K562 (cell line): ENCODE measurements around the gene NEURL2. TPM values are rescaled to one million over a fixed set of nuclear protein-coding genes. Genes with fewer than 3 reads are reported as not detected.
A peak's percentile ranks its signal among the peaks of the same experiment; 100 is the strongest.

Source experiments
- FOXK2 ChIP-seq, 2 experiments: fragments of 450-650 bp; IDR thresholded peaks in 1 of 2; conservative IDR thresholded peaks in 1 of 2; 2 replicates each; pipeline ENCODE4 v1.6.1; 2016; ENCODE audit warnings: low read depth in 2 of 2, mild to moderate bottlenecking in 1 of 2
- ILK ChIP-seq: fragments of 450-650 bp; IDR thresholded peaks from 2 replicates; pipeline ENCODE4 v1.6.1; 2016; ENCODE audit warnings: missing genetic modification characterization, low read depth, mild to moderate bottlenecking, missing compliant biosample characterization, moderate library complexity, borderline replicate concordance
- JUND ChIP-seq, 2 experiments: IDR thresholded peaks; 2 replicates in 1 of 2; 3 replicates in 1 of 2; pipeline ENCODE4 v1.6.1; 2011; ENCODE audit warnings: borderline replicate concordance in 2 of 2, low read depth in 2 of 2, low read length in 2 of 2, improper control_type of control experiment in 1 of 2, missing biosample characterization in 1 of 2, missing genetic modification characterization in 1 of 2, missing genetic modification reagents in 1 of 2
- KAT8 ChIP-seq: fragments of 450-650 bp; IDR thresholded peaks from 2 replicates; pipeline ENCODE4 v1.6.1; 2016; ENCODE audit warnings: low read depth, mild to moderate bottlenecking
- NCOA2 ChIP-seq, 2 experiments: fragments of 450-650 bp; IDR thresholded peaks; 2 replicates each; pipeline ENCODE4 v1.6.1; 2018; ENCODE audit warnings: mild to moderate bottlenecking in 2 of 2, moderate library complexity in 1 of 2; ENCODE audit not compliant: partially characterized antibody in 2 of 2
- PCBP2 ChIP-seq: fragments of 200-400 bp; formaldehyde crosslinking; IDR thresholded peaks from 2 replicates; pipeline ENCODE4 v1.6.1; 2018; ENCODE audit warnings: low read length, low read depth, mild to moderate bottlenecking, moderate library complexity; ENCODE audit not compliant: poor library complexity, severe bottlenecking
- RFX5 ChIP-seq: IDR thresholded peaks from 2 replicates; pipeline ENCODE4 v1.6.1; 2011; ENCODE audit warnings: low read depth, mild to moderate bottlenecking, improper control_type of control experiment, low read length
- SMAD3 ChIP-seq: fragments of 450-650 bp; formaldehyde crosslinking; conservative IDR thresholded peaks from 2 replicates; pipeline ENCODE4 v1.4.0; 2020; ENCODE audit warnings: mild to moderate bottlenecking
- SMAD4 ChIP-seq: fragments of 250-450 bp; sonication (Bioruptor Pico); conservative IDR thresholded peaks from 2 replicates; pipeline ENCODE4 v1.8.0; 2021; ENCODE audit warnings: inconsistent platforms, mild to moderate bottlenecking, moderate library complexity
- TBL1XR1 ChIP-seq, 2 experiments: IDR thresholded peaks; 2 replicates each; pipeline ENCODE4 v1.6.1; 2012; ENCODE audit warnings: improper control_type of control experiment in 2 of 2, low read length in 2 of 2, mild to moderate bottlenecking in 1 of 2
- ZNF263 ChIP-seq: sonication (generic); formaldehyde crosslinking; IDR thresholded peaks from 2 replicates; pipeline ENCODE4 v1.8.0; 2022; ENCODE audit warnings: mild to moderate bottlenecking, missing genetic modification reagents, borderline replicate concordance
- ZNF316 ChIP-seq: fragments of 450-650 bp; IDR thresholded peaks from 2 replicates; pipeline ENCODE4 v1.6.1; 2016
- ZNF589 ChIP-seq: fragments of 200-800 bp; sonication (Bioruptor generic); IDR thresholded peaks from 2 replicates; pipeline ENCODE4 v1.6.1; 2016; ENCODE audit warnings: low read depth, missing genetic modification characterization, missing compliant biosample characterization
- polyA plus RNA-seq, 8 experiments: library from polyadenylated mRNA; depleted of rRNA in 4 of 8; stranded (reverse) in 5 of 8; unstranded in 3 of 8; fragments of >200 nt; fragmentation: Nextera tagmentation in 2 of 8; fragmentation: Illumina TruSeq in 1 of 8; extraction: Ambion mirVana in 2 of 8; extraction: Trizol in 1 of 8; gene quantifications; 2 replicates each; pipeline versions ENCODE4 v1.2.1 to v1.2.3, GENCODE V29; 2011 to 2014; ENCODE audit warnings: inconsistent platforms in 1 of 8, missing spikeins in 1 of 8
- total RNA-seq, 7 experiments: library from RNA; depleted of rRNA in 6 of 7; stranded (reverse); fragments of >200 nt in 6 of 7; fragmentation: Illumina TruSeq in 2 of 7; extraction: Trizol in 2 of 7; gene quantifications; 2 replicates each; pipeline versions ENCODE4 v1.2.1 to v1.2.3, GENCODE V29; 2011 to 2021; ENCODE audit warnings: low replicate concordance in 1 of 7
- TF ChIP-seq, protein P1 (sequence below): IDR thresholded peaks from 2 replicates; pipeline ENCODE4 v1.6.1; 2016; ENCODE audit warnings: missing genetic modification characterization, missing compliant biosample characterization
- TF ChIP-seq, protein P2 (sequence below): fragments of 250-450 bp; sonication (Bioruptor Pico); IDR thresholded peaks from 2 replicates; pipeline ENCODE4 v1.5.0; 2022; ENCODE audit warnings: mild to moderate bottlenecking
- TF ChIP-seq, protein P3 (sequence below): fragments of 250-450 bp; sonication (Bioruptor Pico); IDR thresholded peaks from 2 replicates; pipeline ENCODE4 v1.5.0; 2021; ENCODE audit warnings: mild to moderate bottlenecking, borderline replicate concordance
- TF ChIP-seq, protein P4 (sequence below): fragments of 250-450 bp; sonication (Bioruptor Pico); IDR thresholded peaks from 2 replicates; pipeline ENCODE4 v1.8.0; 2021; ENCODE audit warnings: mild to moderate bottlenecking, moderate library complexity

The NEURL2 gene
- total and polyA plus RNA-seq, 9 of the 15 experiments (the other 6 are each of a cell fraction or from before 2014, with no cell fraction given), result 0.22 to 1.9 (median 0.50) TPM; not detected in 1

DNA sequence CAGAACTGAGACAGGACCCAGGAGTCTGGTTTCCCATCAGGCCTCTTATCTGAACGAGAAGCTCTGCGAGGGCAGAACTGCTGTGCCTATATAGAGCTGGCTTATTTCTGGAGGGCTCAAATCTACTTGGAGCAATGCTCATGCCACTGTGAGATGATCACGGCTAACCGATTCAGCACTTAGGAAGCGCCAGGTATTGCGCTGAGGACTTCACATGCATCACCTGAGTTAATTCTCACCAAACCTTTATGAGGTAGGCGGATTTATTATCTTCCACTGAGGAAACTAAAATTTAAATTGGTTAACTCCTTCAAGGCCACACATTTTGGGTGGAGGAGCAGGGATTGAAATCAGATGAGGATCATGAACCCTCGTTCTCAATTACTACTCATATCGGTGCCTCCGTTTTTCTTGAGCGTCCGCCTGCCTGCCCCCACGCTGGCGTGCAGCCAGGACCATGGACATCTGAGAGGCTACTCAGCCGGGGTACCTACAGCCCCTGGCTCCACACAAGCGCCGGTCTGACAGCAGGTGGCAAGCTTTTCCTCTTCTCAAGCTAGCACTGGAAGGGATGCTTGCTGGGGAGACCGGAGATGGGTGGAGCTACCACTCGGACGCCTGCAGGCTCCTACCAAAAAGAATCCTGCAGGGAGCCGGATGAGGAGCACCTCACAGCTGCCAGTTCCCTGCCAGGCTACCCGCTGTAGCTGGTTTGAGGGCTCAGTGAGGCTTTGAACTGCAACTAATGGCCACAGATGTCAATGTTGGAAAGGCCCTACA is 42.4 kb upstream of the NEURL2 start (continued):
- TF ChIP-seq, protein P1, sequence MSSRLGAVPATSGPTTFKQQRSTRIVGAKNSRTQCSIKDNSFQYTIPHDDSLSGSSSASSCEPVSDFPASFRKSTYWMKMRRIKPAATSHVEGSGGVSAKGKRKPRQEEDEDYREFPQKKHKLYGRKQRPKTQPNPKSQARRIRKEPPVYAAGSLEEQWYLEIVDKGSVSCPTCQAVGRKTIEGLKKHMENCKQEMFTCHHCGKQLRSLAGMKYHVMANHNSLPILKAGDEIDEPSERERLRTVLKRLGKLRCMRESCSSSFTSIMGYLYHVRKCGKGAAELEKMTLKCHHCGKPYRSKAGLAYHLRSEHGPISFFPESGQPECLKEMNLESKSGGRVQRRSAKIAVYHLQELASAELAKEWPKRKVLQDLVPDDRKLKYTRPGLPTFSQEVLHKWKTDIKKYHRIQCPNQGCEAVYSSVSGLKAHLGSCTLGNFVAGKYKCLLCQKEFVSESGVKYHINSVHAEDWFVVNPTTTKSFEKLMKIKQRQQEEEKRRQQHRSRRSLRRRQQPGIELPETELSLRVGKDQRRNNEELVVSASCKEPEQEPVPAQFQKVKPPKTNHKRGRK (tag), result no peak
- no peak for TF ChIP-seq PCBP2
- TF ChIP-seq FOXK2 (conservative IDR thresholded peaks at IDR 0.05 in 1 of 2, IDR thresholded peaks at IDR 0.05 in 1 of 2; ENCODE audit: low read depth in 2 of 2), result no peak
- TF ChIP-seq ZNF263, result peak; percentile 59; the same call in 1 of the 2 replicates
- TF ChIP-seq ILK, result no peak
- 0 out of 4 replicates have a peak, but pooled peaks of 1 of the 2 experiments have one; percentile 9 for TF ChIP-seq TBL1XR1 (IDR thresholded peaks at IDR 0.05; ENCODE audit: low read length in 2 of 2)
- TF ChIP-seq NCOA2 (IDR thresholded peaks at IDR 0.05; ENCODE audit: partially characterized antibody in 2 of 2), result no peak
- peak; percentile 54 for TF ChIP-seq JUND (IDR thresholded peaks at IDR 0.05; ENCODE audit: borderline replicate concordance, low read depth, low read length)
- TF ChIP-seq JUND (tag; IDR thresholded peaks at IDR 0.05; ENCODE audit: borderline replicate concordance, low read depth, low read length), result no peak
- no peak for TF ChIP-seq ZNF316
- TF ChIP-seq SMAD3 (CRISPR knock-in tag), result no peak
- no peak for TF ChIP-seq ZNF589 (CRISPR knock-in tag)
- TF ChIP-seq, protein P2, sequence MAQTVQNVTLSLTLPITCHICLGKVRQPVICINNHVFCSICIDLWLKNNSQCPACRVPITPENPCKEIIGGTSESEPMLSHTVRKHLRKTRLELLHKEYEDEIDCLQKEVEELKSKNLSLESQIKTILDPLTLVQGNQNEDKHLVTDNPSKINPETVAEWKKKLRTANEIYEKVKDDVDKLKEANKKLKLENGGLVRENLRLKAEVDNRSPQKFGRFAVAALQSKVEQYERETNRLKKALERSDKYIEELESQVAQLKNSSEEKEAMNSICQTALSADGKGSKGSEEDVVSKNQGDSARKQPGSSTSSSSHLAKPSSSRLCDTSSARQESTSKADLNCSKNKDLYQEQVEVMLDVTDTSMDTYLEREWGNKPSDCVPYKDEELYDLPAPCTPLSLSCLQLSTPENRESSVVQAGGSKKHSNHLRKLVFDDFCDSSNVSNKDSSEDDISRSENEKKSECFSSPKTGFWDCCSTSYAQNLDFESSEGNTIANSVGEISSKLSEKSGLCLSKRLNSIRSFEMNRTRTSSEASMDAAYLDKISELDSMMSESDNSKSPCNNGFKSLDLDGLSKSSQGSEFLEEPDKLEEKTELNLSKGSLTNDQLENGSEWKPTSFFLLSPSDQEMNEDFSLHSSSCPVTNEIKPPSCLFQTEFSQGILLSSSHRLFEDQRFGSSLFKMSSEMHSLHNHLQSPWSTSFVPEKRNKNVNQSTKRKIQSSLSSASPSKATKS (CRISPR knock-in tag), result no peak
- no peak for TF ChIP-seq SMAD4 (CRISPR knock-in tag)
- no peak for TF ChIP-seq KAT8
- TF ChIP-seq, protein P3, sequence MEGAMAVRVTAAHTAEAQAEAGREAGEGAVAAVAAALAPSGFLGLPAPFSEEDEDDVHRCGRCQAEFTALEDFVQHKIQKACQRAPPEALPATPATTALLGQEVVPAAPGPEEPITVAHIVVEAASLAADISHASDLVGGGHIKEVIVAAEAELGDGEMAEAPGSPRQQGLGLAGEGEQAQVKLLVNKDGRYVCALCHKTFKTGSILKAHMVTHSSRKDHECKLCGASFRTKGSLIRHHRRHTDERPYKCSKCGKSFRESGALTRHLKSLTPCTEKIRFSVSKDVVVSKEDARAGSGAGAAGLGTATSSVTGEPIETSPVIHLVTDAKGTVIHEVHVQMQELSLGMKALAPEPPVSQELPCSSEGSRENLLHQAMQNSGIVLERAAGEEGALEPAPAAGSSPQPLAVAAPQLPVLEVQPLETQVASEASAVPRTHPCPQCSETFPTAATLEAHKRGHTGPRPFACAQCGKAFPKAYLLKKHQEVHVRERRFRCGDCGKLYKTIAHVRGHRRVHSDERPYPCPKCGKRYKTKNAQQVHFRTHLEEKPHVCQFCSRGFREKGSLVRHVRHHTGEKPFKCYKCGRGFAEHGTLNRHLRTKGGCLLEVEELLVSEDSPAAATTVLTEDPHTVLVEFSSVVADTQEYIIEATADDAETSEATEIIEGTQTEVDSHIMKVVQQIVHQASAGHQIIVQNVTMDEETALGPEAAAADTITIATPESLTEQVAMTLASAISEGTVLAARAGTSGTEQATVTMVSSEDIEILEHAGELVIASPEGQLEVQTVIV (CRISPR knock-in tag), result no peak
- no peak for TF ChIP-seq RFX5
- TF ChIP-seq, protein P4, sequence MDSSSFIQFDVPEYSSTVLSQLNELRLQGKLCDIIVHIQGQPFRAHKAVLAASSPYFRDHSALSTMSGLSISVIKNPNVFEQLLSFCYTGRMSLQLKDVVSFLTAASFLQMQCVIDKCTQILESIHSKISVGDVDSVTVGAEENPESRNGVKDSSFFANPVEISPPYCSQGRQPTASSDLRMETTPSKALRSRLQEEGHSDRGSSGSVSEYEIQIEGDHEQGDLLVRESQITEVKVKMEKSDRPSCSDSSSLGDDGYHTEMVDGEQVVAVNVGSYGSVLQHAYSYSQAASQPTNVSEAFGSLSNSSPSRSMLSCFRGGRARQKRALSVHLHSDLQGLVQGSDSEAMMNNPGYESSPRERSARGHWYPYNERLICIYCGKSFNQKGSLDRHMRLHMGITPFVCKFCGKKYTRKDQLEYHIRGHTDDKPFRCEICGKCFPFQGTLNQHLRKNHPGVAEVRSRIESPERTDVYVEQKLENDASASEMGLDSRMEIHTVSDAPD (CRISPR knock-in tag), result no peak
